Fibroblast of lung (primary cell): ENCODE measurements around the gene PSKH1. TPM values are rescaled to one million over a fixed set of nuclear protein-coding genes. Genes with fewer than 3 reads are reported as not detected.
A peak's percentile ranks its signal among the peaks of the same experiment; 100 is the strongest.

Source experiments
- DNase-seq, 2 donors: peaks; one replicate each; pipeline versions ENCODE4 v3.0.0 to v3.0.0-alpha.2; 2010; ENCODE audit warnings: low read depth in 2 of 2
- H2AFZ ChIP-seq: 2 replicates; pipeline ENCODE4 v1.5.1; 2012; ENCODE audit warnings: low read length, control low read depth, inconsistent platforms
- H3K27ac ChIP-seq: 2 replicates; pipeline ENCODE4 v1.5.1; 2011; ENCODE audit warnings: low read length, control low read depth; ENCODE audit not compliant: insufficient read depth
- H3K27me3 ChIP-seq: 2 replicates; pipeline ENCODE4 v1.5.1; 2011; ENCODE audit warnings: mild to moderate bottlenecking, low read length; ENCODE audit not compliant: control insufficient read depth, insufficient read depth
- H3K36me3 ChIP-seq: 2 replicates; pipeline ENCODE4 v1.5.1; 2011; ENCODE audit warnings: low read length; ENCODE audit not compliant: control insufficient read depth, insufficient read depth
- H3K4me1 ChIP-seq: 2 replicates; pipeline ENCODE4 v1.5.1; 2011; ENCODE audit warnings: low read length; ENCODE audit not compliant: control insufficient read depth, insufficient read depth; ENCODE audit errors: extremely low read depth
- H3K4me2 ChIP-seq: 2 replicates; pipeline ENCODE4 v1.5.1; 2011; ENCODE audit warnings: low read length, control low read depth; ENCODE audit not compliant: insufficient read depth; ENCODE audit errors: extremely low read depth
- H3K4me3 ChIP-seq, 4 experiments: fragments of 200-600 bp in 1 of 4; sonication (generic) in 1 of 4; replicated peaks in 1 of 4; 2 replicates each; pipeline ENCODE4 v1.5.1; 2011 to 2016; ENCODE audit warnings: low read length in 4 of 4, low read depth in 3 of 4, mild to moderate bottlenecking in 3 of 4, control low read depth in 2 of 4, inconsistent platforms in 1 of 4, mixed read lengths in 1 of 4; ENCODE audit not compliant: insufficient read depth in 1 of 4; ENCODE audit errors: control extremely low read depth in 1 of 4
- H3K79me2 ChIP-seq: 2 replicates; pipeline ENCODE4 v1.5.1; 2012; ENCODE audit warnings: mild to moderate bottlenecking, low read length, inconsistent platforms; ENCODE audit not compliant: control insufficient read depth, insufficient read depth
- H3K9ac ChIP-seq: 2 replicates; pipeline ENCODE4 v1.5.1; 2011; ENCODE audit warnings: mild to moderate bottlenecking, low read length, control low read depth; ENCODE audit not compliant: insufficient read depth
- H3K9me3 ChIP-seq: 2 replicates; pipeline ENCODE4 v1.5.1; 2012; ENCODE audit warnings: low read depth, low read length; ENCODE audit not compliant: control insufficient read depth, insufficient read depth
- H4K20me1 ChIP-seq: 2 replicates; pipeline ENCODE4 v1.5.1; 2011; ENCODE audit warnings: low read length; ENCODE audit not compliant: control insufficient read depth, insufficient read depth; ENCODE audit errors: extremely low read depth
- EZH2 ChIP-seq: IDR thresholded peaks from 2 replicates; pipeline ENCODE4 v1.5.1; 2012; ENCODE audit warnings: low read length, control low read depth, mild to moderate bottlenecking; ENCODE audit errors: missing control alignments
- polyA plus RNA-seq, 2 donors: library from polyadenylated mRNA; depleted of rRNA in 1 of 2; stranded (reverse) in 1 of 2; unstranded in 1 of 2; fragments of >200 nt; gene quantifications; 2 replicates each; pipeline ENCODE4 v1.2.1, GENCODE V29; 2011 to 2012; ENCODE audit warnings: missing spikeins in 1 of 2
- total RNA-seq: library from RNA; depleted of rRNA; stranded (reverse); fragments of >200 nt; gene quantifications from 2 replicates; pipeline ENCODE4 v1.2.1, GENCODE V29; 2014
- TF ChIP-seq, protein P1 (sequence below), 2 donors: IDR thresholded peaks in 1 of 2; conservative IDR thresholded peaks in 1 of 2; 1 replicate in 1 of 2; 2 replicates in 1 of 2; pipeline ENCODE4 v1.5.1; 2011 to 2012; ENCODE audit warnings: low read length in 2 of 2, control low read depth in 1 of 2, inconsistent platforms in 1 of 2, low read depth in 1 of 2, mild to moderate bottlenecking in 1 of 2

PSKH1 gene
- total and polyA plus RNA-seq, 2 donors (not counting 1 experiment from before 2014, with no cell fraction given) = 13.4 to 15.4 TPM

DNA sequence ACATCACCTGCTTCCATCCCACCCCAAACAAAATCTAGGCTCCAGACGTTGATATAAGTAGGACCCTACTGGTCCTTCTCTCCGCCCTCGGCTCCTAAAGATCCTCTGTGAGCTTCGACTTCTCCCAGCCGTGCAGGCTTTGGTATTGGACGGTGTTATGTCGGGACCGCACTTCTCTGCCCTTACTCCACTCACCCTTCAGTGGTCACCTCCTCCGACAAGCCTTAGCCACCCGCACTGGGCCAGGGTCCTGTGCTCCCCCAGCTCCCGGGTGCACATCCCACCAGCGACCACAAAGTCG is 42.0 kb downstream of the PSKH1 start:
- H3K4me3 ChIP-seq = peak overlapping the region; percentile 67 to 95 (median 74)
- H3K27me3 ChIP-seq = no peaks in the 10 kb centered on the region
- peaks cover 14% of the 10 kb centered on the region for H3K4me1 ChIP-seq
- no peaks in the 10 kb centered on the region for H4K20me1 ChIP-seq
- TF ChIP-seq, protein P1, sequence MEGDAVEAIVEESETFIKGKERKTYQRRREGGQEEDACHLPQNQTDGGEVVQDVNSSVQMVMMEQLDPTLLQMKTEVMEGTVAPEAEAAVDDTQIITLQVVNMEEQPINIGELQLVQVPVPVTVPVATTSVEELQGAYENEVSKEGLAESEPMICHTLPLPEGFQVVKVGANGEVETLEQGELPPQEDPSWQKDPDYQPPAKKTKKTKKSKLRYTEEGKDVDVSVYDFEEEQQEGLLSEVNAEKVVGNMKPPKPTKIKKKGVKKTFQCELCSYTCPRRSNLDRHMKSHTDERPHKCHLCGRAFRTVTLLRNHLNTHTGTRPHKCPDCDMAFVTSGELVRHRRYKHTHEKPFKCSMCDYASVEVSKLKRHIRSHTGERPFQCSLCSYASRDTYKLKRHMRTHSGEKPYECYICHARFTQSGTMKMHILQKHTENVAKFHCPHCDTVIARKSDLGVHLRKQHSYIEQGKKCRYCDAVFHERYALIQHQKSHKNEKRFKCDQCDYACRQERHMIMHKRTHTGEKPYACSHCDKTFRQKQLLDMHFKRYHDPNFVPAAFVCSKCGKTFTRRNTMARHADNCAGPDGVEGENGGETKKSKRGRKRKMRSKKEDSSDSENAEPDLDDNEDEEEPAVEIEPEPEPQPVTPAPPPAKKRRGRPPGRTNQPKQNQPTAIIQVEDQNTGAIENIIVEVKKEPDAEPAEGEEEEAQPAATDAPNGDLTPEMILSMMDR (conservative IDR thresholded peaks at IDR 0.05 in 1 of 2, IDR thresholded peaks at IDR 0.05 in 1 of 2; ENCODE audit: low read depth in 1 of 2, low read length in 2 of 2) = no peak
- no peak for TF ChIP-seq EZH2
- peaks cover 3% of the 10 kb centered on the region for H3K79me2 ChIP-seq
- H3K9ac ChIP-seq = peak overlapping the region; percentile 77
- peaks cover 11% of the 10 kb centered on the region for H3K36me3 ChIP-seq
- no peak overlapping the region for H2AFZ ChIP-seq
- H3K4me2 ChIP-seq = peak overlapping the region; percentile 94
- DNase-seq = no peak
- no peaks in the 10 kb centered on the region for H3K9me3 ChIP-seq
- peak overlapping the region; percentile 11 for H3K27ac ChIP-seq

DNA sequence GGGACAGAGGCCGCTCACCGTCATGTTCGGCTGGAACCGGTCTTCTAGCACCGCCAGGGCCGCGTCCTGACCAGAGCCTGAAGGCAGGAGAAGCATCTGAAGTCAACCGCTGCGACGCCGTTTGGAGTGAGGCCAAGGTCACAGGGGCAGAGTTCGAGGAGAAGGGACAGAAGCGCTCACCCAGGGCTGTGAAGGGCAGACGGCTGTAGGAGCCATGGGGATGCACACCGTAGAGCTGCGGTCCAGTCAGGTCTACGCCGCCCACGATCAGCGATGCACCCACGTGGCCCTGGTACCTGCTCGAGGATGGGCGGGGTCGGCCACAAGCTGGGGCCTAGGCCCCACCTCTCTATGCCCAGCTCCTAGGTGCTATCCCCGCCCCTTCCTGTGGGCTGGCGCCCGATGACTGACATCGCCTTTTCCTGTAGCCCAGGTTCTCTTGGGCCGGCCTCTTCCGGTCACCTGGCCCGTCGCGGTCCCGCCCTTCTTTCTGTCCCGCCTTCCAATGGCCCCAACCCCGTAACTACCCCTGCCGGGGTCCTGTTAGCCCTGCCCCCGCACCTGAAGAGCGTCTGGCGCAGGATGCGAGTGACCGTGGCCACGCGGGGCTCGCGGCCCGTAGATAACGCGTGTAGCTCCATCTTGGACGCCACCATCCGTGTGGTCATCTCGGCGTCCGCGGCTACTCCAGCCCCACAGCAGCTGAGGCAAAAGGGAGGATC is 42.5 kb downstream of the PSKH1 start:
- peaks cover 14% of the 10 kb centered on the region for H3K4me1 ChIP-seq
- H3K27ac ChIP-seq = peak overlapping the region; percentile 88
- peaks cover 5% of the 10 kb centered on the region for H3K79me2 ChIP-seq
- TF ChIP-seq, protein P1 (conservative IDR thresholded peaks at IDR 0.05 in 1 of 2, IDR thresholded peaks at IDR 0.05 in 1 of 2; ENCODE audit: low read depth in 1 of 2, low read length in 2 of 2) = no peak
- no peak for TF ChIP-seq EZH2
- H3K9me3 ChIP-seq = no peaks in the 10 kb centered on the region
- no peaks in the 10 kb centered on the region for H3K27me3 ChIP-seq
- DNase-seq = peak; percentile 89 to 92
- peak overlapping the region; percentile 77 for H3K9ac ChIP-seq
- H3K36me3 ChIP-seq = peaks cover 15% of the 10 kb centered on the region
- H4K20me1 ChIP-seq = no peaks in the 10 kb centered on the region
- H3K4me3 ChIP-seq = peak overlapping the region; percentile 67 to 95 (median 74)
- peak overlapping the region; percentile 44 for H2AFZ ChIP-seq
- peak overlapping the region; percentile 94 for H3K4me2 ChIP-seq

DNA sequence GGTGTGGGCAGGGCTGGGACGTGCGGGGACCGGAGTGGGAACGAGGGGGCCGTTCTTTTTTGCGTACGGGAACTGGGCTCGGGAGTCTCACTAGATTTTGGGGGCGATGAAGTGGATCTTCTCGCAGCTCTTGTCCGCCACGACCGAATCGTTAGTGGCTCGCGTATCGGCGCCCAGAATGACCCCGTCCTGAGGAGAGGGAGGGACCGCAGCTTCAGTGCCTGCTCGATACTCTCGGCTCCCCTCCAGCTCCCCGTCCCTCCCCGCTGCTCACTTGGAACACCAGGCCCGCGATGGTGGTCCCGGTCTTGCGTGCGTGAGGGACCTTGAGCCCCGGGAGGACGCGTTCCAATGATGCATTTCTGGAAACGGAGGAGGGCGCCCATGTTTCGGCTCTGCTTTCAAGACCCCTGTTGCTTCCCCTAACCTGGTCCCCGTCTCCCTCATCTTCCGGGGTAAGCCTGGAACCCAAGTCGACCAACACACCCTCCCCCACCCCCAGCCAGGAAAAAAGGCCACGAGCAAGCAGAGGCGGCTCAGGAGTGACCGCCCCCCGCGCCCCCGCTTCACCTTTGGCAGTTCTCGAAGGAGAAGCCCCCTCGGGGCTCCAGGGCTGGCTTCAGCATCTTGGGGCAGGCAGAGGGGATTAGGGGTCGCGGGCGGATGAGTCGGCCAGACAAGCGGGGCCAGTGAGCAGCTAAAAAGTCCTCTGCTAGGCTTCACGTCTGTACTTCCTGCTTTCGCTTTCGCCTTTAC is 43.2 kb downstream of the PSKH1 start, which contains the start of gene PSMB10:
TSS of gene PSMB10 (minus strand) at position 727 of the 756 bp plus-strand sequence. CDS start at position 626, 101 bp downstream.
- Histone ChIP-seq H3K9me3 (no peaks in the 10 kb centered on the region), H3K9ac (peak within 1 kb of the TSS; percentile 77), H3K36me3 (peaks cover 17% of the 10 kb centered on the region), H3K4me3 (peak within 1 kb of the TSS; percentile 67 to 95 (median 74)), H3K4me1 (peaks cover 14% of the 10 kb centered on the region), H4K20me1 (no peaks in the 10 kb centered on the region), H3K79me2 (peaks cover 5% of the 10 kb centered on the region), H2AFZ (peak within 1 kb of the TSS; percentile 49), H3K4me2 (peak within 1 kb of the TSS; percentile 94), H3K27ac (peak within 1 kb of the TSS; percentile 88), H3K27me3 (no peaks in the 10 kb centered on the region)
- DNase-seq = peak; percentile 64 to 73
- TF ChIP-seq EZH2 = no peak
- TF ChIP-seq, protein P1 (conservative IDR thresholded peaks at IDR 0.05 in 1 of 2, IDR thresholded peaks at IDR 0.05 in 1 of 2; ENCODE audit: low read depth in 1 of 2, low read length in 2 of 2) = no peak
